ENCODE measurements around the gene HPCAL1.

Gene HPCAL1

DNA sequence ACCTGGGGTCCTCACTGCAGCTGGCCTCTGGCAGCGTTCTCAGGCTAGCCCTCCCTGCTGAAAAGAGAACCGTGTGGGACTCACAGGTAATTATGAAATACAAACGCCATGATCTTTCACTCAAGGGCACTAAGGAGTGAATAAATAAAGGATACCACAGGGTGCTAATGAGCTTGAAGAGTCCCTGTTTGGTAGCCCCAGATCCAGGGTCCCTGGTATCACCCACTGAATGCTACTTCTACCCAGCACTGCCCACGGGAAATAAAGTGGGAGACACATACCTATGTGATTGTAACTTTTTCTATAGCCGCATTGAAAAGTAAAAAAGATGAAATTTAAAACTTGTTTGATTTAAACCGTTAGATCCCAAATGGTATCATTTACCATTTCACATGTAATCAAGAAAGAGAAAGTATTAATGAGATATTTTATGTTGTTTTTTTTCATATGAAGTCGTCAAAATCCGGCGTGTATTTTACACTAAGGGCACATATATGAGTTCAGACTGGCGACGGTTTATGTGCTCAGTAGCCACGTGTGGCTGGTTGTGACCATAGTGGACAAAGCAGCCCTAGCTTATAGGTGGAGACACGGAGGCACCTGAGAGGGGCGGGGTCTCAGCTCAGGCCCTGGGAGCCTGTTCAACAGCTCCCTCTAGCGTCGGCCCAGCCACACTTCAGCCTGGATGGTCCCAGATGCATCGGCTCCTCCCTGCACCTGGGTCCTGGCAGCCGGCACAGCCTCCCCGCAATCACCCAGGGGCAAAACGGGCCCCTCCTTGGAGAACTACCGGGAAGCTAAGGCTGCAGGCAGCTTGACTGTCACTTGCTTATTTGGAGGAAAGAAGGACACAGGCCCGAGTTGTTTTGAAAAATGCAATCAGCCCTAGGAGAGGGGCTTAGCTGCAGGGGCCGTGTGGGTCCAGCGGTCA is 106.2 kb downstream of the HPCAL1 start:
- peak; percentile 30 to 34 for DNase-seq

DNA sequence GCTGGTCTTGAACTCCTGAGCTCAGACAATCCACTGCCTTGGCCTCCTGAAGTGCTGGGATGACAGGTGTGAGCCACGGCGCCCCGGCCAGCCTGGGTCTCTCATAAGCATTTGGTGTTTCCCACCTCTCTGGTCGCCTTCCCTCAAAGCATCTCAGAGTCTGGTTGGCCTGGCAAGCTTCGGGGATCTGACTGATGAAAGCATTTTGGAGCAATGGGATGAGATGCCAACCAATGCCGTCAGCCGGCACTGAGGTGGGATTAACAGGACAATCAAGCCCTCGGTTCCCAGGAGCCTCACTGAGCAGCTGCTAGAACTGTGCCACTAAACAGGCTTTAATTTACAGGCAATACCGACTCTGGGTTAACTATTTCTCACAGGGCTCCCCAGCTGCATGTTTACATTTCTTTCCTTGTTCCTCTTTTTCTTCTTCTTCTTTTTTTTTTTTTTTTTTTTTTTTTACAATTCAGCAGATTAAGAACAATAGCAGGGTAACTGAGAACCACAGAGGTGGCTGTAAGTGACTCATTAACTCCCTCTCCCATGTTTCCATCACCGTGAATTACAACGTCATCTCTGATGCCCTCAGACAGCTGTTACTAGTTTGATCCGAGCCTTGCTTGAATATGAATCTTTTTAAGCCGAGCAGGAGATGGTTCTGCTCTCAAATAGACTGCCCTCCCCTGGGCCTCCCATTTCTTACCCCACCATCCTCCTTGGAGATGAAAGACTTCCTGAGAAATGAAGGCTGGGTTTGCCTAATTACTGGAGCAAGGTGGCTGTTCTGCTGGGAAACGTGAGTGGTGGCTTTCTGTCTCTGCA is 107.5 kb downstream of the HPCAL1 start:
- DNase-seq = no peak

DNA sequence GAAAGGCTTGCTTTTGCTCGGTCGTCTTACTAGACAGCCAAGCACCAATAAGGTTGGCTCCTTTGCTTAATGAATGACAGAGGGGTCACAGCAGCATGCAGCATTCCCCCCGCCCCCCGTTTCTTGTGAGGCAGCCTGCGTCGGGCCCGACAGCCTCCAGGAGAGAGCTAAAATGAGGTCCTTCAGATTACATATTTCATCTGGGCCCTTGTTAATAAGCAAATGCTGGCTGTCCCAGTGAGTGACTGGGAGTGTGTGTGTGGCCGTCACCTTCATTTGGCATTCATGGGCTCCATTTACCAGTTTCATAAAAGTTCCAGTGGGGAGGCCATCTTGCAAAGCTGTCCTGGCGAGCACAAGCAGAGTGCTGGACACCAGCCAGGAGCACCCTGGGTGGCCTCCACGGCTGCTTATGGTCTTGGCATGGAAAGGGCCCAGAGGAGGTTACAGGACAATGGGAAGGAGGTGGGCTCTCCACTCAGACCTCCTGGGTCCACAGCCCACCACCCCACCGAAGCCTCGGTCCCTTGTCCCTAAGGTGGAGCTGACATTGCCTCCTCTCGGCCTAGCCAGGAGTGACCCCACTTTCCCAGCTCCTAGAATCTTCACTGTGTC is 108.2 kb downstream of the HPCAL1 start:
- no peak for DNase-seq

DNA sequence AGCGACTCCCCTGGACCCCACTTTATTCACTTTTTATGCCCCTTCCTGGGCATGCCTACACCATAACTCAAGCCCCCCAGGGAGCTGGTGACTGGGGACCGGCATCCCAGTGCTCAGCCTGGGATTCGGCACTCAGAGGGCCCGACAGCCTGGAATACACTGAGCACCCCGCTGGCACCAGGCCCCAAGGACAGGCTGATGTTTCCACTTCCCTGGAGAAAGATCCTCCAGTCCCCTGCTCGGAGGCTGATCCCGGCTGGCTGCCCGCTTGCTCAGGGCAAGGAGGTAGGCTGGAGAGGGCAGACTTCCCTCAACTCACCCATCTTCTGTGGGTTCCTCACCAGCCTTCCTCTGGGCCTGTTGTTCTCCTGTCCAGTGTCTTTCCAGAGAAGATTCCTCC is 108.9 kb downstream of the HPCAL1 start:
- no peak for DNase-seq

DNA sequence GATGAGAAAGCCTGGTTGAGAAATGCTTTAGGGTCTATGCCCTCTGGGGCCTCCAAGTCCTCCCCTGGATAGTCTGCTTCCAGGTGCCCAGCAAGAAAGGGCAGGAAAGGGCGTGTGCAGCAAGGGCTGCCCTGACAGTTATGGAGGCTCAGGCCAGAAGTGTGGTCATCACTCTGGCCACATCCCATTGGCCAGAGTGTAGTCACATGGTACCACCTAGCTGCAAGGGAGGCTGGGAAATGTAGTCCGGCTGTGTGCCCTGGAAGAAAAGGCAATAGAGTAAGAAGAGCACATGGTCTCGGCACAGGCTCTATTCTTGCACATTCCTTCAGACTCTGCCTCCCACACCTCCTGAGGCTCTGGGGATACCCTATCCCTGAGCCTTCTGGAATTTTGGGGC is 109.7 kb downstream of the HPCAL1 start:
- DNase-seq = no peak

DNA sequence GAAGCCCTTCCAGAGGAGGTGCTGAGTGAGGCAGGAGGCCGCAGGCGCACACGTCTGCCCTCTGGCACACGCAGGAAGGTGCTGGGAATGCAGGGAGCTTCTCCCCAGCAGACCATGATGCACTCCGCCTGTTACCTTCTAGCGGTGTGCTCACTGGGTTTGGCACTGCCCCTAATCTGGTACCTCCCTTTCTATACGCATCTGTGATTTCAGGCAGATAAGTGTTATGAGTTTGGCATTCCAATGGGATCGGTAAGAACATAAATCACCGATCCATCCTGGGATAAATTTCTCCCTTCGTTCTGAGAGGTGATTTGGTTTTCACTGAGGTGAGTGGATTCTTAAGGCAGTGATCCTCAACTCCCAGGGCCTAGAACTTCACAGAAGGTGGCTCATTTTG is 110.8 kb downstream of the HPCAL1 start:
- DNase-seq = no peak

GRCh38 chr2:10413991-10414451 is 111.3 kb downstream of the HPCAL1 start:
- no peak for DNase-seq

- DNase-seq = no peak
Observed at GRCh38 chr2:10414591-10414990, 111.9 kb downstream of the HPCAL1 start.

GRCh38 chr2:10415048-10415447 is 112.3 kb downstream of the HPCAL1 start:
- DNase-seq = no peak

DNA sequence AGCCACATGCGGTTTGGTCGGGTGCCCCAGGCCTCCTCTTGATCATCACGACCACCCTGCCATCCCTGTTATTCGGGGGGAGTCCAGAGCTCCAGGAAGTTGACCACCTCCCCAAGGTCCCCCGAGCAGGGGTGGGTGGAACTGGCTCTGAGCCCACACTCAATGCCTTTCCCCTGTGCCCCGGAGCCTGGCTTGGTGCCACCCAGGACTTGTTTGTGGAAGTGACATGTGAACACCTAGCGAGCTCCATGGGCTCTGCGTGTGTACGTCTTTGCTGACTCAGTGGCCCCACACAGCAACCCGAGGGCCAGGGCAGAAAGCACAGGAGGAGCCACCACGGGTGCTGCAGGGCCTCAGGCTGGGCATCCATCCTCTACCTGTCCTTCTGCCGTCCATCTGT is 112.9 kb downstream of the HPCAL1 start:
- DNase-seq = no peak

DNA sequence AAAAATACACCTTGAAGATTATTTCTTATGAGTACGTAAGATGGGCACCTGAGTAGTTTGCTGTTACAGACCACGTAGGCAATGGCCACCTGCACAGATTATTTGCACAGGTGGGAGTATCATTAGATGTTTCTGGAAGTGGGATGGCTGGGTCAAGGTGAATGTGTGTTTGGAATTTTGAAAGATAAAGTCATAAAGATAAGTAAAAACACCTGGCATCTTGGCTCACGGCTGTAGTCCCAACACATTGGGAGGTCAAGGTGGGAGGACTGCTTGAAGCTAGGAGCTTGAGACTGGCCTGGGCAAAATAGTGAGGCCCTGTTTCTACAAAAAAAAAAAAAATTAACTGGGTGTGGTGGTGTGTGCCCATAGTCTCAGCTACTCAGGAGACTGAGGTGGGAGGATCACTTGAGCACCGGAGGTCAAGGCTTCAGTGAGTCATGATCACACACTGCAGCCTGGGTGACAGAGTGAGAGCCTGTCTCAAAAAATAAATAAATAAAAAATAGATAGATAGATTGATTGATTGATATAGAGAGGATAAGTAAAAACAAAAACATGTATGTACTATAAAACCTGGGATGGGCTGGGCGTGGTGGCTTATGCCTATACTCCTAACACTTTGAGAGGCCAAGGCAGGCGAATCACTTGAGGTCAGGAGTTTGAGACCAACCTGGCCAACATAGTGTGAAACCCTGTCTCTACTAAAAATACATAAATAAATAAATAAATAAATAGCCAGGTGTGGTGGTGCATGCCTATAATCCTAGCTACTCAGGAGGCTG is 115.0 kb downstream of the HPCAL1 start:
- DNase-seq = no peak

DNA sequence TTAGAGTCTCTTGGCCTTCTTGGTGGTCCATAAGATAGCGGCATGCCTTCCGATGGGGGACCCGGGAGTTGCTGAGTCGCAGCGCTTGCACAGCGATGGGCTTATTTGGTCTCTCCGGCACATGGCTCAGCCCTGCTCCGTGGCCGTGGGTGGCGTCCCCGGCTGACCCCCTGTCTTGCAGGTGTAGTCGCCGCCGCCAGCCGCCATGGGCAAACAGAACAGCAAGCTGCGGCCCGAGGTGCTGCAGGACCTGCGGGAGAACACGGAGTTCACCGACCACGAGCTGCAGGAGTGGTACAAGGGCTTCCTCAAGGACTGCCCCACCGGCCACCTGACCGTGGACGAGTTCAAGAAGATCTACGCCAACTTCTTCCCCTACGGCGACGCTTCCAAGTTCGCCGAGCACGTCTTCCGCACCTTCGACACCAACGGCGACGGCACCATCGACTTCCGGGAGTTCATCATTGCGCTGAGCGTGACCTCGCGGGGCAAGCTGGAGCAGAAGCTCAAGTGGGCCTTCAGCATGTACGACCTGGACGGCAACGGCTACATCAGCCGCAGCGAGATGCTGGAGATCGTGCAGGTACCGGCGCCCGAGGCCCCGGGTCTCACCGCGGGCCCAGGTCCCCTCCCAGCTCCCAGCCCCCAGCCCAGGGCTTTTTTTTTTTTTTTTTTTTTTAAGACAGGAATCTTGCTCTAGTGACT is 117.0 kb downstream of the HPCAL1 start:
- no peak for DNase-seq

DNA sequence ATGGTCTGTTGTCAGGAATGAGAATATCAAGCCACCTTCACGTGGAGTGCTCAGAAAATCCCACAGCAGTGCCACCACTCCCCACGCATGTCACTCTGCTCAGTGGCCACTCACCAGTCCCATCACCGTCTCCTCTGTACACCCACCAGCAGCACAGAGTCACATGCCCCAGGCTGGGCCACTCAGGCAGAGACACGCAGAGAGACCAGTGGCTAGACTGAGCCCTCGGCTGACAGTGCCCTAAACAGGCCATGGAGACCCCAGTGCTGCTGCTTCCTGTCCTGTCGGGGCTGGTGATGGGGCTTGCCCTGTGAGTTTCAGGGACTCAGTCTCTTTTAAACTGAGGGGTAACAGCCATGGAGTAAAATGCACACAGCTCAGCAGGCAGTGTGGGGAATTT is 119.5 kb downstream of the HPCAL1 start:
- DNase-seq = no peak

GRCh38 chr2:10422732-10423399 is 120.2 kb downstream of the HPCAL1 start:
- no peak for DNase-seq

DNA sequence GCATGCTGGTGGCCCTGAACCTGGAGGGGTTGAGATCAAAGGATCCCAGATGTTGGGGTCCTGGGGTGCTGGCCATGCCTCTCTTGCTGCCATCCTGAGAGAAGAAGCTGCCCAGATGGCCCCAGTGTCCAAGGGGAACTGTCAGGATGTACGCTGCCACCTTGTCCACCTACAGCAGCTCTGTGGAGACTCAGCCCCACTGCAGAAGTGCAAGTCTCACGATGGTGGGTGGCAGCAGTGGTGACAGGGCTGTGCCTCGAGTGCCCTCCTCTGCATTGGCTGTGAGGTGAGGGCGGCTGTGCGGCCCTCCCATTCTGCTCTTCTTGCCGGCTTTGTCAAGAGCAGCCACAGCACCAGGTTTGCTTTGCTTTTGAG is 120.7 kb downstream of the HPCAL1 start:
- DNase-seq = no peak

- DNase-seq = no peak
Observed at GRCh38 chr2:10424051-10424450, 121.3 kb downstream of the HPCAL1 start.

DNA sequence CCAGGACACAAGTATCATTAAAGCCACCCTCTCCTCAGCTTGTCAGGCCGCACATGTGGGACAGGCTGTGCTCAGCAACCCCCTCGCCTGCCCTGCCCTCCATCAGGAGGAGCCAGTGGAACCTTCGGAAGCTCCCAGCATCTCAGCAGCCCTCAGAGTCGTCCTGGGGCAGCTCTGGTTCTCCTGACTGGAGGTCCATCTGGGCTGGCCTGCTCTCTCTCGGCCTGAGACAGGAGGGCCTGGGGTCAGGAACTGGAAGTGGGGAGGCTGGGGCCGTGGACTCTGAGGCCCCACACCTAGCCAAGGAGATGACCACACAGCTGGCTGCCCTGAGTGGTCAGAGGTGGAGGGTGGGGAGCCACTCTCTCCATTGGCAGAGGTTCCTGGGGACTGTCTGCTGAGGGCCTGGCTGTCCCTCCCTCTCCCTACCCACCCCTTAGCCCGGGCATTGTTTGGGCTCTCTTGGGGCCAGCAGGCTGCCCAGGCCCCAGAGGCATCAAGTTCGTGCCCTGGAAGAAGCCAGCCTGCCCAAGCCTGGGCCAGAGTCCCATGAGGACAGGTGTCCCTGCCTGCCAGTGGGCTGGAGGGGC is 122.3 kb downstream of the HPCAL1 start:
- DNase-seq = no peak

GRCh38 chr2:10425699-10426098 is 123.0 kb downstream of the HPCAL1 start:
- DNase-seq = no peak

GRCh38 chr2:10426726-10427617 is 124.3 kb downstream of the HPCAL1 start:
- no peak for DNase-seq

DNA sequence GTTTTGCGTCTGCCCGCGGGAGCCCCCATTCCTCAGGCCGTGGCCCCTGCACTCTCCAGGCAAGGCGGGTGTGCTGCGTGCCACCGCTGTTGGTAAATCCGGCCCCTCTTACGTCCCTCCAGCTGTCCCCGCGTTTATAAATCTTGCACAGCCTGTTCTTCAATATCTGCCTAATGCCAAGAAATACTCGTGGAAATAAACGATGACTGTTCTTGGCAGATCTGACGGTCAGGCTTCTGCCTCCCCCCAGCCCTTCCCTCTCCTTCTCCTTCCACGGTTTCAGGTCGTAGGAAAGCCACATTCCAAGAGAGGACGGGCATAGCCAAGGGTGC is 124.9 kb downstream of the HPCAL1 start:
- no peak for DNase-seq
